Esophagus squamous epithelium (tissue), 4 donors: ENCODE data around the gene PSAPL1.

Source experiments
- CTCF ChIP-seq, 6 experiments: fragments of 450-650 bp in 4 of 6; fragments of 200-600 bp in 2 of 6; sonication (generic) in 2 of 6; IDR thresholded peaks; one replicate each; pipeline ENCODE4 v1.5.1; 2016 to 2019; ENCODE audit warnings: antibody characterized with exemption in 6 of 6, mild to moderate bottlenecking in 4 of 6, moderate library complexity in 4 of 6
- POLR2A ChIP-seq, 4 donors: fragments of 450-650 bp; IDR thresholded peaks; one replicate each; pipeline ENCODE4 v1.6.1; 2017; ENCODE audit warnings: antibody characterized with exemption in 4 of 4, mild to moderate bottlenecking in 4 of 4, moderate library complexity in 3 of 4

- no peak for TF ChIP-seq CTCF (IDR thresholded peaks at IDR 0.05)
- TF ChIP-seq POLR2A (IDR thresholded peaks at IDR 0.05): no peak
Measured at GRCh38 chr4:7423391-7423790, 11.3 kb downstream of the PSAPL1 start.
